PC-9 (cell line): ENCODE data around the gene SLC26A6. TPM values are rescaled to one million over a fixed set of nuclear protein-coding genes. Genes with fewer than 3 reads are reported as not detected.

Source experiments
- BruUV-seq: library from RNA; stranded (reverse); fragments of 400-500 nt; replicated peaks from 2 replicates; lab custom pipeline; 2021; lab: Mats Ljungman, UMichigan
- CTCF ChIA-PET: fragments of 300-600 bp; sonication (Branson Sonifier 250); formaldehyde crosslinking; loops from one replicate; lab custom pipeline; 2022; ENCODE audit warnings: antibody characterized with exemption; lab: Charles Lee
- POLR2A ChIA-PET: fragments of 300-600 bp; sonication (Branson Sonifier 250); formaldehyde crosslinking; loops from one replicate; lab custom pipeline; 2022; ENCODE audit warnings: antibody characterized with exemption; ENCODE audit not compliant: unreplicated experiment; lab: Charles Lee
- DNase-seq, 2 experiments: peaks; one replicate each; pipeline versions ENCODE4 v3.0.0 to v3.0.0-alpha.2; 2015 to 2022; ENCODE audit warnings: mixed read lengths in 1 of 2
- H2AFZ ChIP-seq: fragments of 200-600 bp; sonication (generic); 2 replicates; pipeline ENCODE4 v1.8.1; 2017; ENCODE audit warnings: antibody characterized with exemption
- H3F3A ChIP-seq: fragments of 200-600 bp; sonication (generic); 2 replicates; pipeline ENCODE4 v1.8.1; 2017; ENCODE audit warnings: antibody characterized with exemption, mild to moderate bottlenecking, low read depth; ENCODE audit not compliant: insufficient read depth
- H3K27ac ChIP-seq: fragments of 200-600 bp; sonication (generic); 2 replicates; pipeline ENCODE4 v1.6.1; 2016; ENCODE audit warnings: mixed run types
- H3K27me3 ChIP-seq: fragments of 200-600 bp; sonication (generic); 2 replicates; pipeline ENCODE4 v1.6.1; 2016; ENCODE audit warnings: low read depth, mixed run types; ENCODE audit not compliant: insufficient read depth
- H3K36me3 ChIP-seq: fragments of 200-600 bp; sonication (generic); 2 replicates; pipeline ENCODE4 v1.6.1; 2016; ENCODE audit warnings: low read depth, mixed run types
- H3K4me1 ChIP-seq: fragments of 200-600 bp; sonication (generic); replicated peaks from 2 replicates; pipeline ENCODE4 v1.6.1; 2016; ENCODE audit warnings: mixed run types; ENCODE audit not compliant: insufficient read depth
- H3K4me2 ChIP-seq: fragments of 200-600 bp; sonication (generic); 2 replicates; pipeline ENCODE4 v1.6.1; 2017; ENCODE audit warnings: mixed run types
- H3K4me3 ChIP-seq: fragments of 200-600 bp; sonication (generic); 2 replicates; pipeline ENCODE4 v1.6.1; 2016; ENCODE audit warnings: mixed run types
- H3K79me2 ChIP-seq: fragments of 200-600 bp; sonication (generic); 2 replicates; pipeline ENCODE4 v1.6.1; 2017; ENCODE audit warnings: low read depth, mixed run types
- H3K9me2 ChIP-seq: fragments of 200-600 bp; sonication (generic); 2 replicates; pipeline ENCODE4 v1.8.1; 2017; ENCODE audit warnings: mild to moderate bottlenecking; ENCODE audit not compliant: insufficient read depth
- H3K9me3 ChIP-seq: fragments of 200-600 bp; sonication (generic); 2 replicates; pipeline ENCODE4 v1.8.1; 2016; ENCODE audit warnings: low read depth; ENCODE audit not compliant: insufficient read depth
- H4K20me1 ChIP-seq: fragments of 200-600 bp; sonication (generic); 2 replicates; pipeline ENCODE4 v1.8.1; 2017; ENCODE audit not compliant: insufficient read depth
- CTCF ChIP-seq: fragments of 200-600 bp; sonication (generic); conservative IDR thresholded peaks from 2 replicates; pipeline ENCODE4 v1.6.1; 2017; ENCODE audit warnings: mixed run types, antibody characterized with exemption, mild to moderate bottlenecking, moderate library complexity
- EZH2 ChIP-seq: fragments of 200-600 bp; sonication (generic); IDR thresholded peaks from 2 replicates; pipeline ENCODE4 v1.8.0; 2017; ENCODE audit warnings: antibody characterized with exemption, low read depth
- intact Hi-C: fragments of 100-400 bp; cut with micrococcal nuclease; formaldehyde crosslinking; loops from one replicate; pipeline ENCODE4 v1.10.0; 2022; ENCODE audit not compliant: unreplicated experiment
- total RNA-seq: library from RNA; stranded (reverse); gene quantifications from 2 replicates; pipeline ENCODE4 v1.2.3, GENCODE V29; 2021

The SLC26A6 gene
- total RNA-seq, 1 experiment from 2014 or later, result 18.7 TPM

GRCh38 chr3:48595075-48595525, 40.2 kb downstream of the SLC26A6 start, which contains the start of gene COL7A1:
Gene COL7A1, minus strand, starts transcription at chr3:48595329. Its CDS starts 170 bp downstream, at chr3:48595159.
- H3K79me2 ChIP-seq, result peaks cover 16% of the 10 kb centered on the region
- DNase-seq, result no peak
- intact Hi-C loops, result loop anchor here (1.0 to 5.0 kb wide), 4 partner anchors 38 to 128 kb away; partner anchors contain the start of genes CELSR3, PFKFB4 and SLC26A6
- peak within 1 kb of the TSS; percentile 19 for H3K27ac ChIP-seq
- peak within 1 kb of the TSS; percentile 92 for H3K4me2 ChIP-seq
- H4K20me1 ChIP-seq, result no peaks in the 10 kb centered on the region
- BruUV-seq, result no TSS peak
- no peaks in the 10 kb centered on the region for H3K27me3 ChIP-seq
- peak within 1 kb of the TSS; percentile 62 for H3K4me3 ChIP-seq
- peak within 1 kb of the TSS; percentile 80 for H2AFZ ChIP-seq
- peaks cover 35% of the 10 kb centered on the region for H3F3A ChIP-seq
- ChIA-PET CTCF (no interaction called here), POLR2A (interaction anchor here (0.6 kb wide), 1 partner anchor 68 kb away, joined by 3 read pairs; the partner anchor contains the start of gene CELSR3)
- no peaks in the 10 kb centered on the region for H3K9me2 ChIP-seq
- no peaks in the 10 kb centered on the region for H3K36me3 ChIP-seq
- no peak for TF ChIP-seq CTCF
- TF ChIP-seq EZH2, result no peak
- H3K4me1 ChIP-seq, result peaks cover 53% of the 10 kb centered on the region
- no peaks in the 10 kb centered on the region for H3K9me3 ChIP-seq

- intact Hi-C loops, result loop anchor here (1.0 to 5.0 kb wide), 4 partner anchors 38 to 127 kb away; partner anchors contain the start of genes CELSR3, PFKFB4 and SLC26A6
Measured at GRCh38 chr3:48594417-48595049, 40.7 kb downstream of the SLC26A6 start.

More at GRCh38 chr3:48594417-48595049, 40.7 kb downstream of the SLC26A6 start:
- peak overlapping the region; percentile 80 for H2AFZ ChIP-seq
- no peaks in the 10 kb centered on the region for H3K36me3 ChIP-seq
- CTCF ChIA-PET, result no interaction called here
- H3K4me2 ChIP-seq, result peak overlapping the region; percentile 92
- H4K20me1 ChIP-seq, result no peaks in the 10 kb centered on the region
- peak overlapping the region; percentile 62 for H3K4me3 ChIP-seq
- DNase-seq, result peak; percentile 46 to 66
- no peak for TF ChIP-seq CTCF
- no peak for TF ChIP-seq EZH2
- no peaks in the 10 kb centered on the region for H3K9me3 ChIP-seq
- TSS peak; percentile 55 for BruUV-seq
- H3K4me1 ChIP-seq, result peaks cover 51% of the 10 kb centered on the region
- H3K27me3 ChIP-seq, result no peaks in the 10 kb centered on the region
- H3F3A ChIP-seq, result peaks cover 29% of the 10 kb centered on the region
- peaks cover 16% of the 10 kb centered on the region for H3K79me2 ChIP-seq
- peak overlapping the region; percentile 19; the same call in 1 of the 2 replicates for H3K27ac ChIP-seq
- POLR2A ChIA-PET, result interaction anchor here (0.6 kb wide), 1 partner anchor 68 kb away, joined by 3 read pairs; the partner anchor contains the start of gene CELSR3
- no peaks in the 10 kb centered on the region for H3K9me2 ChIP-seq
